NOMO-1 (cell line): Measurements from ENCODE around the gene SEPTIN10.
"Not testable (repeated sequence)": the region's sequence is repeated elsewhere in the genome, so short reads cannot be mapped to it uniquely, and the experiment has no call there.

ENCODE experiments used
- DNase-seq, 2 experiments: peaks; one replicate each; lab custom pipeline; 2025; ENCODE audit not compliant: unreplicated experiment in 2 of 2; lab: John Stamatoyannopoulos, UW

The SEPTIN10 gene

GRCh38 chr2:109613922-109614714 is at the start of gene SEPTIN10, which contains the start of gene SOWAHC:
Gene SEPTIN10 (minus strand): TSS chr2:109613966. CDS start chr2:109613827, 139 bp downstream.
Gene SOWAHC (plus strand): TSS chr2:109614364. CDS start chr2:109614490, 126 bp downstream.
- no peak for DNase-seq

- DNase-seq, result no peak
Observed at GRCh38 chr2:109662889-109663288, 49.1 kb upstream of the SEPTIN10 start.

GRCh38 chr2:109660046-109660860 is 46.5 kb upstream of the SEPTIN10 start:
- DNase-seq, result no peak

- DNase-seq, result no peak
Observed at GRCh38 chr2:109659396-109660045, 45.8 kb upstream of the SEPTIN10 start.

- no peak for DNase-seq
Observed at GRCh38 chr2:109655287-109655686, 41.5 kb upstream of the SEPTIN10 start.

GRCh38 chr2:109654326-109655050 is 40.7 kb upstream of the SEPTIN10 start:
- DNase-seq, result no peak

GRCh38 chr2:109649736-109650695 is 36.2 kb upstream of the SEPTIN10 start:
- DNase-seq, result no peak

- DNase-seq, result no peak
Observed at GRCh38 chr2:109648041-109648527, 34.3 kb upstream of the SEPTIN10 start.

- DNase-seq, result no peak
Observed at GRCh38 chr2:109647636-109648035, 33.9 kb upstream of the SEPTIN10 start.

GRCh38 chr2:109646961-109647360 is 33.2 kb upstream of the SEPTIN10 start:
- DNase-seq, result no peak

GRCh38 chr2:109645412-109646184 is 31.8 kb upstream of the SEPTIN10 start:
- DNase-seq, result no peak

- no peak for DNase-seq
Observed at GRCh38 chr2:109644571-109645275, 31.0 kb upstream of the SEPTIN10 start.

GRCh38 chr2:109640000-109640399 is 26.2 kb upstream of the SEPTIN10 start:
- DNase-seq, result not testable (repeated sequence)

- DNase-seq, result no peak
Observed at GRCh38 chr2:109638795-109639194, 25.0 kb upstream of the SEPTIN10 start.

- DNase-seq, result no peak
Observed at GRCh38 chr2:109637749-109638570, 24.2 kb upstream of the SEPTIN10 start.

- DNase-seq, result no peak
Observed at GRCh38 chr2:109636317-109636716, 22.6 kb upstream of the SEPTIN10 start.
